ENCODE data around the gene ARHGEF40.

GRCh38 chr14:21072781-21073339 lies 2.8 kb downstream of the ARHGEF40 start:
- TF ChIP-seq EZH2 (IDR thresholded peaks at IDR 0.05; ENCODE audit: borderline replicate concordance, low read depth, low read length, severe bottlenecking) (no peak), CTCF (IDR thresholded peaks at IDR 0.05; ENCODE audit: borderline replicate concordance, extremely low read depth, low read length, poor library complexity, severe bottlenecking) (no peak)
